Astrocyte of the cerebellum (primary cell): ENCODE measurements around the gene PLPP3.
A peak's percentile ranks its signal among the peaks of the same experiment; 100 is the strongest.

ENCODE experiments used
- DNase-seq: peaks from one replicate; pipeline ENCODE4 v3.0.0-alpha.2; 2011; ENCODE audit warnings: low read depth
- H3K4me3 ChIP-seq: 2 replicates; pipeline ENCODE4 v1.5.1; 2011; ENCODE audit warnings: mild to moderate bottlenecking, low read depth, low read length, moderate library complexity
- in situ Hi-C: cut with HindIII; loops from 2 replicates; pipeline ENCODE4 v1.10.0; 2017; ENCODE audit warnings: low sequenced_read_pairs
- TF ChIP-seq, protein P1 (sequence below): IDR thresholded peaks from 2 replicates; pipeline ENCODE4 v1.5.1; 2012; ENCODE audit warnings: low read length, low read depth, moderate library complexity, mild to moderate bottlenecking; ENCODE audit errors: missing control alignments

The PLPP3 gene

DNA sequence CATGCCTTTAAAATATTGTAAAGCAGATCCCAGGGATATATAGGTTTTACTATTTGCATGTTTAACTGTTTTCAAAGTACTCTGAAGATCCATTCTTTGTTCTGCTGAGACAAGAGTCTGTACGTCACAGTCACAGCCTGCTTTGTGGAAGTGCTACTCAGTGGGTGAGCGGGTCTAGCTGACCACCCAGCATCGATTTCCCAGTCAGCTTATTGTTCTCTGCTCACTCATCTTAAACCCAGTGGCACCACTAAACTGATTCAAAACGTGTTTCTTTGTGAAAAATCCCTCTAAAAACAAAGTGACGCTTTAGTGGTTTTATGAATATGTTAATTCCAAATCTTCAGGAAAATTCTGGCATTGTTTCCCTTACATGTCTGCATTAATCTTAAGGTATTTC is 12.4 kb downstream of the PLPP3 start:
- peak; percentile 78 for DNase-seq
- no peak overlapping the region for H3K4me3 ChIP-seq
- in situ Hi-C loops, result no loop called here
- TF ChIP-seq, protein P1, sequence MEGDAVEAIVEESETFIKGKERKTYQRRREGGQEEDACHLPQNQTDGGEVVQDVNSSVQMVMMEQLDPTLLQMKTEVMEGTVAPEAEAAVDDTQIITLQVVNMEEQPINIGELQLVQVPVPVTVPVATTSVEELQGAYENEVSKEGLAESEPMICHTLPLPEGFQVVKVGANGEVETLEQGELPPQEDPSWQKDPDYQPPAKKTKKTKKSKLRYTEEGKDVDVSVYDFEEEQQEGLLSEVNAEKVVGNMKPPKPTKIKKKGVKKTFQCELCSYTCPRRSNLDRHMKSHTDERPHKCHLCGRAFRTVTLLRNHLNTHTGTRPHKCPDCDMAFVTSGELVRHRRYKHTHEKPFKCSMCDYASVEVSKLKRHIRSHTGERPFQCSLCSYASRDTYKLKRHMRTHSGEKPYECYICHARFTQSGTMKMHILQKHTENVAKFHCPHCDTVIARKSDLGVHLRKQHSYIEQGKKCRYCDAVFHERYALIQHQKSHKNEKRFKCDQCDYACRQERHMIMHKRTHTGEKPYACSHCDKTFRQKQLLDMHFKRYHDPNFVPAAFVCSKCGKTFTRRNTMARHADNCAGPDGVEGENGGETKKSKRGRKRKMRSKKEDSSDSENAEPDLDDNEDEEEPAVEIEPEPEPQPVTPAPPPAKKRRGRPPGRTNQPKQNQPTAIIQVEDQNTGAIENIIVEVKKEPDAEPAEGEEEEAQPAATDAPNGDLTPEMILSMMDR, result no peak

DNA sequence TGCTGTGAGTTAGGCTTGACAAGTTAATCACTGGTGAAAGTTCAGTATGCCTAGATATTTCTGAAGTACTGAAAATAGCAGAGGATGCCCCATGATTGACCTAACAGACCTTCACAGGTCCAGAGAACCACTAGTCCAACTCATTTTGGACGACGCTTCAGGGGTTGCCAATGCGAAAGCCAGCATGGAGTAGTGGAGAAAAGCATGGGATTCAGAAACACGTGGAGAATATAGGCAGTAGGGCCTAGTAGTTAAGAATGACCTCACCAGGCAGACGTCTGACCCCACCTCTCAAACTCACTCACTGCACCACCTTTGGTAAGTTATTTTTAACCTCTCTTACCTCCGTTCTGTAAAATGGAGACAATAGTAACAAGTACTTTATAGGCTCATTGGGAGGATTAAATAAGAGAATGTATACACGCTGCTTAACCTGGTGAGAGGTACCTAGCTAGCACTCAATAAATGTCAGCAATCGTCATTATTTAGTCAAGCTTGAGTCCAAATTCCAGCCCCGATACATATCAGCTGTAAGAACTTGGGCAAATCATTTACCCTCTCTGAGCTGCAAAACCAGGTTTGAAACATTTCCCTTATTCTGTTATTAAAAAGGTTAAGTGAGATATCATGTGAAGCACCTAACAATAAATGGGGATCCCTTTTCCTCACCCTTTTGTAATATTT is 13.2 kb downstream of the PLPP3 start:
- H3K4me3 ChIP-seq, result no peak overlapping the region
- in situ Hi-C loops, result no loop called here
- TF ChIP-seq, protein P1, result no peak
- DNase-seq, result no peak

DNA sequence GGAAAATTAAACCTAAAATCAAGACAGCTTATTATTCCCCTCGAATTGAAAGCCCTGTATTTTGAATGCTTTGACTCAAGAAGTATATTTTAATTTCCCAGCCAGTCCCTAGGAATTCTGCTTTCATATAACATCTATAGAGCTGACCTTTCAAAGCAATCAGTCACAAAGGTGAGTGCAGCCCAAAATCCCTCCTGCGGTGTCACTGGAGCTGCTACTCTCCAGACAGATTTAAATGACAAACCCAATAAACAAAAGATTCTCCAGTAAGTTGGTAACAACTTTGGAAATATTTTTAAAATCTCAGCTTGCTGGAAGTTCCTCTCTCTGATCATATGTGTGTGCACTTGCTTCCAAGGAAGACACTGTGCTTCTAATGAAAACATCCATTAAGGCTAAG is 14.7 kb downstream of the PLPP3 start:
- no peak for DNase-seq
- in situ Hi-C loops, result no loop called here
- TF ChIP-seq, protein P1, result no peak
- no peak overlapping the region for H3K4me3 ChIP-seq

DNA sequence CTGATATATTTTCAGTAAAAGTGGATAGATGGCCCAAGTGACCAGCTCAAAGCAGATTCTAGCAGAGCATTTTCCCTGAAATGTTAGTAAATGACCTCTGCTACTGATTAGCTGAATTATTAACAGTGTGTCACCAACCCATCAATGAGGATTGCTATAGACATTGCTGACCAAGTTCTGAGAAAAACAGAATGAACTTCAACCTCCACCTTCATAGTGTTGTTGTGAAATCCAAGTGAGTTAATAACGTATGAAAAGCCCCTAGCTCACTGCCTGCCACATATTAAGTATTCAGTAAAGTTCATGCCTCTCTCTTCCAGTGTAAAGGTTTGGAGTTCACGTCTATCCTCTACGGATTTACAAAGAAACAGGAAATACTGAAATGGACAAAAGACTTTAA is 15.8 kb downstream of the PLPP3 start:
- TF ChIP-seq, protein P1, result no peak
- no peak for DNase-seq
- no peak overlapping the region for H3K4me3 ChIP-seq
- in situ Hi-C loops, result no loop called here

DNA sequence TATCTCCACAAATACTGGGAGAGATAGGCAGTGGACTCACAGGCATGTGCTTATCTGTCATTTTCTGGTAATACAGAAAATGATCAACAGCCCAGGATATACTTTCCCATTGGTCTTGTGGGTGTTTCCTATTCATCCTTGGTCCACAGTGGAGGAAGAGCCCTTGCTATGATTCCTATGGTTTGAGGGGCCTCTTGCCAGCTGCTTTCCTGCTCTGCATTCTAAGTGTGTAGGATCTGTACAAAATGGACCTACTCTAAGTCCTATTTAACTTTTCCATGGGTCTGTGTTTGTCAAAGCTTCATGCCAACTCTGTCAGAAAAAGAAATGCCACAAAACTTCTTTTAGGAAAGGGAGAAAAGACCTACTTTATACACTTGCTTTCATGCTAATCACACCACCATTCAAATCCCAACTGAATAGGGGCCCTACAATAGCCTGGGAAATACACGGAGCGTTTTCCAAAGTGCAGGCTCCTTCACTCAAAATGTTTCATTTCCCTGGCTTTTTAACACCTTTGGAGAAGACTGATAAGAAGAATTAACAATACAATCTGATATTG is 16.4 kb downstream of the PLPP3 start:
- TF ChIP-seq, protein P1, result no peak
- H3K4me3 ChIP-seq, result no peak overlapping the region
- DNase-seq, result no peak
- in situ Hi-C loops, result no loop called here

DNA sequence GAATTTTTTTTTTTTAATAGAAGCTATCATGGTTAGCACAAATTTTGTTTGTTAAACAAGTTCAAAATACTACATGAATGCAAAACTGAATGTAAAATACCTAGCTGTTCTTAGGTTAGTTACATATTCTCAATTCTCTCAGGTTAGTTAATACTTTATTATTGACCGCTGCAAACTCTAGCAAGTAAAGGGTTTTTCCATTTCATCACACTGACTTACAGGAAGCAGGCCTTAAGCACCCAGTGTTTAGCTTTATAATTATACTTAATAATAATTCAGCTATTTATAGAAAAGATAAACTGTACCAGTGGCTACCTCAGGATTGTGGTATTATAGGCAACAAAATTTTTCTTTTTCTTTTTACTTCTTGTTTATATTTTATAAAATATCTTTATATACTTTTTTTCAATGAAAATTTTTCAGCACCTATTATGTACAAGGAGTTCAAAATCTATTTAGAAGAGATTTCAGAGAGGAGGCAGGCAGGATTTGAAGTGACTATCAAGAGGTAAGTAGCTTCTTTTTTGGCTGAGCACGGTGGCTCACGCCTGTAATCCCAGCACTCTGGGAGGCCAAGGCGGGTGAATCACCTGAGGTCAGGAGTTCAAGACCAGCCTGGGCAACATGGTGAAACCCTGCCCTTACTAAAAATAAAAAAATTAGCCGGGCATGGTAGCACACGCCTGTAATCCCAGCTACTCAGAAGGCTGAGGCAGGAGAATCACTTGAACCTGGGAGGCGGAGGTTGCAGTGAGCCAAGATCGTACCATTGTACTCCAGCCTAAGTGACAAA is 17.9 kb downstream of the PLPP3 start:
- in situ Hi-C loops, result no loop called here
- DNase-seq, result no peak
- TF ChIP-seq, protein P1, result no peak
- no peak overlapping the region for H3K4me3 ChIP-seq
